ENCODE data around the gene BPGM.
"Not testable (repeated sequence)": the region's sequence is repeated elsewhere in the genome, so short reads cannot be mapped to it uniquely, and the experiment has no call there.

The BPGM gene

GRCh38 chr7:134630893-134631292, 15.8 kb upstream of the BPGM start:
- in situ Hi-C loops (cut with MboI; ENCODE audit: low sequenced_read_pairs), result no loop called here

GRCh38 chr7:134632052-134632451, 14.6 kb upstream of the BPGM start:
- in situ Hi-C loops (cut with MboI; ENCODE audit: low sequenced_read_pairs), result no loop called here

- in situ Hi-C loops (cut with MboI; ENCODE audit: low sequenced_read_pairs), result no loop called here
Observed at GRCh38 chr7:134632937-134633540, 13.6 kb upstream of the BPGM start.

- in situ Hi-C loops (cut with MboI; ENCODE audit: low sequenced_read_pairs), result no loop called here
Observed at GRCh38 chr7:134636008-134636449, 10.6 kb upstream of the BPGM start.

GRCh38 chr7:134637441-134637840, 9.2 kb upstream of the BPGM start:
- in situ Hi-C loops (cut with MboI; ENCODE audit: low sequenced_read_pairs), result no loop called here

GRCh38 chr7:134637934-134638719, 8.5 kb upstream of the BPGM start:
- in situ Hi-C loops (cut with MboI; ENCODE audit: low sequenced_read_pairs), result no loop called here

- in situ Hi-C loops (cut with MboI; ENCODE audit: low sequenced_read_pairs), result no loop called here
Observed at GRCh38 chr7:134639061-134639460, 7.6 kb upstream of the BPGM start.

GRCh38 chr7:134639683-134640279, 6.9 kb upstream of the BPGM start:
- in situ Hi-C loops (cut with MboI; ENCODE audit: low sequenced_read_pairs), result no loop called here

- in situ Hi-C loops (cut with MboI; ENCODE audit: low sequenced_read_pairs), result no loop called here
Observed at GRCh38 chr7:134640842-134641715, 5.6 kb upstream of the BPGM start.

GRCh38 chr7:134641981-134642380, 4.7 kb upstream of the BPGM start:
- in situ Hi-C loops (cut with MboI; ENCODE audit: low sequenced_read_pairs), result not testable (repeated sequence)

- in situ Hi-C loops (cut with MboI; ENCODE audit: low sequenced_read_pairs), result no loop called here
Observed at GRCh38 chr7:134643131-134643530, 3.5 kb upstream of the BPGM start.

- in situ Hi-C loops (cut with MboI; ENCODE audit: low sequenced_read_pairs), result no loop called here
Observed at GRCh38 chr7:134645478-134645877, 1.2 kb upstream of the BPGM start.

- in situ Hi-C loops (cut with MboI; ENCODE audit: low sequenced_read_pairs), result no loop called here
Observed at GRCh38 chr7:134645935-134646334, 718 bp upstream of the BPGM start.

- in situ Hi-C loops (cut with MboI; ENCODE audit: low sequenced_read_pairs), result no loop called here
Observed at GRCh38 chr7:134648456-134648855, 1.8 kb downstream of the BPGM start.

- in situ Hi-C loops (cut with MboI; ENCODE audit: low sequenced_read_pairs), result no loop called here
Observed at GRCh38 chr7:134649226-134649775, 2.6 kb downstream of the BPGM start.

GRCh38 chr7:134651991-134652390, 5.3 kb downstream of the BPGM start:
- in situ Hi-C loops (cut with MboI; ENCODE audit: low sequenced_read_pairs), result no loop called here

GRCh38 chr7:134654104-134654775, 7.6 kb downstream of the BPGM start:
- in situ Hi-C loops (cut with MboI; ENCODE audit: low sequenced_read_pairs), result no loop called here

GRCh38 chr7:134657526-134657925, 10.9 kb downstream of the BPGM start:
- in situ Hi-C loops (cut with MboI; ENCODE audit: low sequenced_read_pairs), result no loop called here

- in situ Hi-C loops (cut with MboI; ENCODE audit: low sequenced_read_pairs), result no loop called here
Observed at GRCh38 chr7:134660242-134660785, 13.7 kb downstream of the BPGM start.

GRCh38 chr7:134660961-134661376, 14.3 kb downstream of the BPGM start:
- in situ Hi-C loops (cut with MboI; ENCODE audit: low sequenced_read_pairs), result no loop called here
